IPS DF 19.7 (cell line): Measurements from ENCODE around the gene OBI1.
"Not testable (repeated sequence)": the region's sequence is repeated elsewhere in the genome, so short reads cannot be mapped to it uniquely, and the experiment has no call there.

Source experiments
- DNase-seq: peaks from one replicate; pipeline ENCODE4 v3.0.0-alpha.2; 2013; ENCODE audit warnings: low read depth, low spot score

Gene OBI1

GRCh38 chr13:78649997-78650716 lies 8.8 kb downstream of the OBI1 start:
- DNase-seq: no peak

- DNase-seq: not testable (repeated sequence)
Observed at GRCh38 chr13:78647109-78647678, 11.8 kb downstream of the OBI1 start.

- no peak for DNase-seq
Observed at GRCh38 chr13:78638216-78638615, 20.7 kb downstream of the OBI1 start.

- no peak for DNase-seq
Observed at GRCh38 chr13:78636495-78636894, 22.5 kb downstream of the OBI1 start.

GRCh38 chr13:78632996-78633395 lies 26.0 kb downstream of the OBI1 start:
- DNase-seq: no peak

- no peak for DNase-seq
Observed at GRCh38 chr13:78631077-78631476, 27.9 kb downstream of the OBI1 start.

GRCh38 chr13:78630511-78630910 lies 28.4 kb downstream of the OBI1 start:
- no peak for DNase-seq

GRCh38 chr13:78625384-78625783 lies 33.6 kb downstream of the OBI1 start:
- no peak for DNase-seq

- DNase-seq: no peak
Observed at GRCh38 chr13:78623132-78623531, 35.8 kb downstream of the OBI1 start.

GRCh38 chr13:78620936-78621470 lies 38.0 kb downstream of the OBI1 start:
- DNase-seq: no peak

- no peak for DNase-seq
Observed at GRCh38 chr13:78618411-78618810, 40.5 kb downstream of the OBI1 start.

GRCh38 chr13:78611040-78611439 lies 47.9 kb downstream of the OBI1 start:
- no peak for DNase-seq

- DNase-seq: no peak
Observed at GRCh38 chr13:78610381-78610883, 48.5 kb downstream of the OBI1 start.

GRCh38 chr13:78609464-78610205 lies 49.3 kb downstream of the OBI1 start:
- no peak for DNase-seq

- no peak for DNase-seq
Observed at GRCh38 chr13:78608688-78609463, 50.1 kb downstream of the OBI1 start.

- DNase-seq: no peak
Observed at GRCh38 chr13:78608252-78608687, 50.7 kb downstream of the OBI1 start.

GRCh38 chr13:78607409-78608251 lies 51.3 kb downstream of the OBI1 start:
- DNase-seq: no peak

GRCh38 chr13:78606471-78607408 lies 52.2 kb downstream of the OBI1 start:
- DNase-seq: no peak
